BJ (cell line): Measurements from ENCODE around the gene CDK14. TPM values are rescaled to one million over a fixed set of nuclear protein-coding genes. Genes with fewer than 3 reads are reported as not detected.

Experiments
- CTCF ChIA-PET: fragments of 350-600 bp; formaldehyde crosslinking; extraction: SDS; loops from one replicate; lab custom pipeline; 2021; ENCODE audit warnings: antibody characterized with exemption, inconsistent platforms; lab: Yijun Ruan, JAX
- POLR2A ChIA-PET: fragments of 300-600 bp; sonication (Branson Sonifier 250); formaldehyde crosslinking; extraction: SDS; loops from one replicate; lab custom pipeline; 2021; ENCODE audit warnings: antibody characterized with exemption; lab: Charles Lee
- DNase-seq: peaks from one replicate; pipeline ENCODE4 v3.0.0-alpha.2; 2011; ENCODE audit warnings: low read depth
- H3K27me3 ChIP-seq: 2 replicates; pipeline ENCODE4 v1.6.0; 2011; ENCODE audit warnings: low read length; ENCODE audit not compliant: control insufficient read depth, insufficient read depth
- H3K36me3 ChIP-seq: 2 replicates; pipeline ENCODE4 v1.5.1; 2011; ENCODE audit warnings: low read length; ENCODE audit not compliant: control insufficient read depth, insufficient read depth
- H3K4me3 ChIP-seq: 2 replicates; pipeline ENCODE4 v1.5.1; 2011; ENCODE audit warnings: low read depth, mild to moderate bottlenecking, control low read depth, low read length
- polyA plus RNA-seq: library from polyadenylated mRNA; depleted of rRNA; stranded (reverse); fragments of >200 nt; gene quantifications from 2 replicates; pipeline ENCODE4 v1.2.3, GENCODE V29; 2011
- TF ChIP-seq, protein P1 (sequence below): IDR thresholded peaks from 2 replicates; pipeline ENCODE4 v1.5.1; 2011; ENCODE audit warnings: low read depth, mild to moderate bottlenecking, control low read depth, inconsistent platforms, low read length, moderate library complexity; ENCODE audit not compliant: insufficient read depth

CDK14 gene
- polyA plus RNA-seq, 1 experiment: 6.7 TPM

DNA sequence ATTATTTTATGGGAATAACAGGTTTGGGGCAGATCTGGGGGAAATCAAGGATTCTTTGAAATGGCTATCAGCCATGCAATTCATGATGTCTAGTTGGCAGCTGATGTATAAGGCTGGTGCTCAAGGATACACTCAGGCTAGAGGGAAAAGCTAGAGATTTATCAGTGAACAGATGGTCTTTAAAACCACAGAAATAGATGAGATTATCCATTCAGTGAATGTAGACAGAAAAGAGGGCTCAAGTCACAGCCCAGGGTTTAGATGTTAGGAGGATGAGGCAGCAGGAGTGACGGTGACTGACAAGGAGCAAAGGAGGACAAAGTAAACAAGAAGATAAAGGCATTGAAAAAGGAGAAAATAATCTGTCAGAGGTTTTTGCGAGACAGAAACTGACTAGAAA, 238.7 kb downstream of the CDK14 start:
- CTCF ChIA-PET: no interaction called here
- no peak for DNase-seq

DNA sequence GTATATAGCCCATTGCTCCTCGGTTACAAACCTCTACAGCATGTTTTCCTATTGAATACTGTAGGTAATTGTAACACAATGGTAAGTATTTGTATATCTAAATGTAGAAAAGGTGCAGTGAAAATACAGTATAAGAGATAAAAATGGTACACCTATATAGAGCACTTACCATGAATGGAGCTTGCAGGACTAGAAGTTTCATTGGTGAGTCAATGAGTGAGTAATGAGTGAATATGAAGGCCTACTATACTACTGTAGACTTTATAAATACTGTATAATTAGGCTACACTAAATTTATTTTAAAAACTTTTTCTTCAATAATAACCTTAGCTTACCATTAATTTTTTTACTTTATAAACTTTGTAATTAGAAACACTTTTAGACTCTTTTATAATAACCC, 239.7 kb downstream of the CDK14 start:
- no peak overlapping the region for H3K4me3 ChIP-seq
- H3K36me3 ChIP-seq: no peaks in the 10 kb centered on the region
- ChIA-PET CTCF (no interaction called here), POLR2A (no interaction called here)
- H3K27me3 ChIP-seq: no peaks in the 10 kb centered on the region
- TF ChIP-seq, protein P1, sequence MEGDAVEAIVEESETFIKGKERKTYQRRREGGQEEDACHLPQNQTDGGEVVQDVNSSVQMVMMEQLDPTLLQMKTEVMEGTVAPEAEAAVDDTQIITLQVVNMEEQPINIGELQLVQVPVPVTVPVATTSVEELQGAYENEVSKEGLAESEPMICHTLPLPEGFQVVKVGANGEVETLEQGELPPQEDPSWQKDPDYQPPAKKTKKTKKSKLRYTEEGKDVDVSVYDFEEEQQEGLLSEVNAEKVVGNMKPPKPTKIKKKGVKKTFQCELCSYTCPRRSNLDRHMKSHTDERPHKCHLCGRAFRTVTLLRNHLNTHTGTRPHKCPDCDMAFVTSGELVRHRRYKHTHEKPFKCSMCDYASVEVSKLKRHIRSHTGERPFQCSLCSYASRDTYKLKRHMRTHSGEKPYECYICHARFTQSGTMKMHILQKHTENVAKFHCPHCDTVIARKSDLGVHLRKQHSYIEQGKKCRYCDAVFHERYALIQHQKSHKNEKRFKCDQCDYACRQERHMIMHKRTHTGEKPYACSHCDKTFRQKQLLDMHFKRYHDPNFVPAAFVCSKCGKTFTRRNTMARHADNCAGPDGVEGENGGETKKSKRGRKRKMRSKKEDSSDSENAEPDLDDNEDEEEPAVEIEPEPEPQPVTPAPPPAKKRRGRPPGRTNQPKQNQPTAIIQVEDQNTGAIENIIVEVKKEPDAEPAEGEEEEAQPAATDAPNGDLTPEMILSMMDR: no peak
- no peak for DNase-seq

More for the DNA sequence above, 238.7 kb downstream of the CDK14 start:
- TF ChIP-seq, protein P1: no peak
- no peaks in the 10 kb centered on the region for H3K36me3 ChIP-seq
- no peaks in the 10 kb centered on the region for H3K27me3 ChIP-seq
- POLR2A ChIA-PET: no interaction called here
- H3K4me3 ChIP-seq: no peak overlapping the region

DNA sequence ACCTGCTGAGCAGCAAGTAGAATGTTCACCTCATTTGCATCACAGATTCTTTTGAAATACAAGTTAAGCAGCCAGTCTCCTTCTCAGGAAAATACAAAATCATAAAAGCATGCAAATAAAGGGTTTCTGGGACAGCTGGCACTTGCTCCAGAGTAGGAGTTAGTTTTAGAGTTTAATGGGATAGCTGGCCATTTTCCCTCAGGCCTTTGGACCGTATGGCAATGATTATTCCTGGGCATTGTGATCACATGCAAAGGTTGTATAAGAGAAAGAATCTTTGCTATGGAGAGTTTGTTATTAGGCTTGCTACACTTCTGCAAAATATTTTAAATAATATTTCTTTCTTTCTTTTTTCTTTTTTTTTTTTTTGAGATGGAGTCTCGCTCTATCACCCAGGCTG, 240.8 kb downstream of the CDK14 start:
- DNase-seq: peak; percentile 45
- ChIA-PET POLR2A (interaction anchor here (0.6 kb wide), 1 partner anchor 80 kb away, joined by 8 read pairs; no protein-coding TSS in a partner anchor), CTCF (no interaction called here)
- TF ChIP-seq, protein P1: no peak
- Histone ChIP-seq H3K27me3 (no peaks in the 10 kb centered on the region), H3K4me3 (no peak overlapping the region), H3K36me3 (no peaks in the 10 kb centered on the region)

DNA sequence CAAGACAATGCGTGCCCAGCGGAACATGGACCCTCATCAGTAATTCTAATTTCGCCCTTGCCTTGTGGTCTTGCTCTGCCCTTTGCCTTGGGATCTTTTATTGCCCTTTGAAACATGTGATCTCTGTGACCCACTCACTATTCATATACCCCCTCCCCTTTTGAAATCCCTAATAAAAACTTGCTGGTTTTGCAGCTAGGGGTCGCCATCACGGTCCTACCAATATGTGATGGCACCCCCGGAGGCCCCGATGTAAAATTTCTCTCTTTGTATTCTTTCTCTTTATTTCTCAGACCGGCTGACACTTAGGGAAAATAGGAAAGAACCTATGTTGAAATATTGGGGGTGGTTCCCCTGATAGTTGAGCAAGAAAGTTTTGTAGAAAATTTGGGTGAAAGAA, 242.7 kb downstream of the CDK14 start:
- TF ChIP-seq, protein P1: no peak
- H3K4me3 ChIP-seq: no peak overlapping the region
- no peaks in the 10 kb centered on the region for H3K36me3 ChIP-seq
- ChIA-PET POLR2A (no interaction called here), CTCF (no interaction called here)
- no peak for DNase-seq
- no peaks in the 10 kb centered on the region for H3K27me3 ChIP-seq

DNA sequence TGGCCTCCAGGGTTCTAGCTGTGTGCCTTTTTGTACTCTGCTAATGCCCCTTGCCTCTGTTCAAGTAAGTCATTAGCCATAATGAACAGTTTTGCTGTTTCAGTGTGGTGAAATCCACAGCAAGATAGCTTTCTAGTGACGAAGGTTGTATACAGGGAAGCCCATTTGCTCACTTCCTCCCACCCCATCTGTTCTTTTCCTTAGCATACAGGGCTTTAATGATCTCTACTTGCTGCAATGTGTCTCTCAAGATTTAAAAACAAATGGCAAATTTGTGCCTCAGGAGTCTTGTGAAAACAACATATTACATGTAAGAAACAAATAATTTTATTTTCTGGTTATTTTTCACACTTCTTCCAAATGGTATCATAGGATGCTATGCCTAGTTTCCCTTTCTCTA, 243.2 kb downstream of the CDK14 start:
- DNase-seq: no peak
- TF ChIP-seq, protein P1: no peak
- H3K36me3 ChIP-seq: no peaks in the 10 kb centered on the region
- H3K4me3 ChIP-seq: no peak overlapping the region
- no peaks in the 10 kb centered on the region for H3K27me3 ChIP-seq
- ChIA-PET POLR2A (no interaction called here), CTCF (no interaction called here)
